OCI-LY3 (cell line): Measurements from ENCODE around the gene TPX2.

Experiments used
- EZH2phosphoT487 ChIP-seq: fragments of 200-600 bp; shearing (Covaris generic); IDR thresholded peaks from 2 replicates; pipeline ENCODE4 v1.6.1; 2018; ENCODE audit warnings: antibody characterized with exemption, mixed run types, low read depth
- TF ChIP-seq, protein P1 (sequence below): fragments of 200-600, 300-600 bp; sonication (generic); IDR thresholded peaks from 2 replicates; pipeline ENCODE4 v1.5.1; 2014; ENCODE audit warnings: antibody characterized with exemption, low read length, low read depth

DNA sequence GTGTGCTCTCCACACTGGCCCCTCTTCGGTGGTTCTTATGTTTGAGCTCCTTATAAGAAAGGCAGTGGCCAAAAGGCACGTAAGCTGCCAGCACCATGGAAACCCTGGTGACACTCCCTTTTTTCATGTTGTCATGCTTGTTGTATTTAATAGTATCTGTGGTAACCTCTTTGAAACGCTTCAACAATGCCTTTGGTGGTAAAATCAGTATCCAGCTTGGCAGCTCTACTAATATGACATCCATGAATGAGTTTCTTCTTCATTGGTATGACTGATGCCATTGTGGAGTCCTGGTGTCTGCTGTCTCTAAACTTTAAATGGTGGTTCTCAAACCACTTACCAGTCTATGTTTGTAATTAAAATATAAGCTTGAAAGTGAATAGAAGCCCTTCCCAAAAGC is 69.4 kb downstream of the TPX2 start:
- TF ChIP-seq, protein P1, sequence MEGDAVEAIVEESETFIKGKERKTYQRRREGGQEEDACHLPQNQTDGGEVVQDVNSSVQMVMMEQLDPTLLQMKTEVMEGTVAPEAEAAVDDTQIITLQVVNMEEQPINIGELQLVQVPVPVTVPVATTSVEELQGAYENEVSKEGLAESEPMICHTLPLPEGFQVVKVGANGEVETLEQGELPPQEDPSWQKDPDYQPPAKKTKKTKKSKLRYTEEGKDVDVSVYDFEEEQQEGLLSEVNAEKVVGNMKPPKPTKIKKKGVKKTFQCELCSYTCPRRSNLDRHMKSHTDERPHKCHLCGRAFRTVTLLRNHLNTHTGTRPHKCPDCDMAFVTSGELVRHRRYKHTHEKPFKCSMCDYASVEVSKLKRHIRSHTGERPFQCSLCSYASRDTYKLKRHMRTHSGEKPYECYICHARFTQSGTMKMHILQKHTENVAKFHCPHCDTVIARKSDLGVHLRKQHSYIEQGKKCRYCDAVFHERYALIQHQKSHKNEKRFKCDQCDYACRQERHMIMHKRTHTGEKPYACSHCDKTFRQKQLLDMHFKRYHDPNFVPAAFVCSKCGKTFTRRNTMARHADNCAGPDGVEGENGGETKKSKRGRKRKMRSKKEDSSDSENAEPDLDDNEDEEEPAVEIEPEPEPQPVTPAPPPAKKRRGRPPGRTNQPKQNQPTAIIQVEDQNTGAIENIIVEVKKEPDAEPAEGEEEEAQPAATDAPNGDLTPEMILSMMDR = no peak
- no peak for TF ChIP-seq EZH2phosphoT487
